Measurements from ENCODE around the gene FFAR2. TPM values are rescaled to one million over a fixed set of nuclear protein-coding genes. Genes with fewer than 3 reads are reported as not detected.
"Not testable (repeated sequence)": the region's sequence is repeated elsewhere in the genome, so short reads cannot be mapped to it uniquely, and the experiment has no call there.

FFAR2 gene
- total and polyA plus RNA-seq, 8 donors = 0.35 to 1.4 (median 0.54) TPM; not detected in 4

DNA sequence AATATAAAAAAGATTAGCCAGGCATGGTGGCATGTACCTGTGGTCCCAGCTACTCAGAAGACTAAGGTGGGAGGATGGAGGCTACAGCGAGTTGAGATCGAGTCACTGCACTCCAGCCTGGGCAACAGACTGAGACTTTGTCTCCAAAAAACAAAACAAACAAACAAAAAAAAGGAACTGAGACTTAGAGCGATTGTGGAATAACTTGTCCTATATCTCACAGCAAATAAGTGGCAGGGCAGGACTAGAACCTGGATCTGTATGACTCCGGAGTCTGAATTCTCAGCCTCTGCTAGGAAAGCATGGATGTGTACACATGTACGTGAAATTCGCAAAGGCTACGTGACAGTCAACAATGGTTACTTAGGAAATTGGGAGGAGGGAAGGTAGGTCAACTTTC is 22.1 kb downstream of the FFAR2 start:
- Histone ChIP-seq H3K27ac (no peak overlapping the region), H3K4me3 (no peak overlapping the region), H3K27me3 (no peaks in the 10 kb centered on the region), H3K4me1 (peaks cover 0 to 7% (median 6%) of the 10 kb centered on the region in 4 donors), H3K36me3 (no peaks in the 10 kb centered on the region), H3K9me3 (no peaks in the 10 kb centered on the region)
- DNase-seq = no peak
- intact Hi-C loops (cut with DNase I; ENCODE audit: low total_unique reads) = no loop called here
- TF ChIP-seq, protein P1, sequence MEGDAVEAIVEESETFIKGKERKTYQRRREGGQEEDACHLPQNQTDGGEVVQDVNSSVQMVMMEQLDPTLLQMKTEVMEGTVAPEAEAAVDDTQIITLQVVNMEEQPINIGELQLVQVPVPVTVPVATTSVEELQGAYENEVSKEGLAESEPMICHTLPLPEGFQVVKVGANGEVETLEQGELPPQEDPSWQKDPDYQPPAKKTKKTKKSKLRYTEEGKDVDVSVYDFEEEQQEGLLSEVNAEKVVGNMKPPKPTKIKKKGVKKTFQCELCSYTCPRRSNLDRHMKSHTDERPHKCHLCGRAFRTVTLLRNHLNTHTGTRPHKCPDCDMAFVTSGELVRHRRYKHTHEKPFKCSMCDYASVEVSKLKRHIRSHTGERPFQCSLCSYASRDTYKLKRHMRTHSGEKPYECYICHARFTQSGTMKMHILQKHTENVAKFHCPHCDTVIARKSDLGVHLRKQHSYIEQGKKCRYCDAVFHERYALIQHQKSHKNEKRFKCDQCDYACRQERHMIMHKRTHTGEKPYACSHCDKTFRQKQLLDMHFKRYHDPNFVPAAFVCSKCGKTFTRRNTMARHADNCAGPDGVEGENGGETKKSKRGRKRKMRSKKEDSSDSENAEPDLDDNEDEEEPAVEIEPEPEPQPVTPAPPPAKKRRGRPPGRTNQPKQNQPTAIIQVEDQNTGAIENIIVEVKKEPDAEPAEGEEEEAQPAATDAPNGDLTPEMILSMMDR (IDR thresholded peaks at IDR 0.05) = no peak
- TF ChIP-seq POLR2A (IDR thresholded peaks at IDR 0.05) (no peak), POLR2AphosphoS5 (IDR thresholded peaks at IDR 0.05) (no peak), EP300 (IDR thresholded peaks at IDR 0.05) (no peak)
- WGBS, 5 donors = 76 to 84% (median 81%) methylated on average over 7 of the region's 7 CpGs

- DNase-seq; H3K4me1 ChIP-seq; H3K27ac ChIP-seq; H3K36me3 ChIP-seq; H3K4me3 ChIP-seq; H3K27me3 ChIP-seq; H3K9me3 ChIP-seq; intact Hi-C loops (cut with DNase I; ENCODE audit: low total_unique reads): not testable (repeated sequence)
- WGBS, 5 donors = 89 to 97% (median 94%) methylated on average over 4 of the region's 4 CpGs
These were observed 23.0 kb downstream of the FFAR2 start for GRCh38 chr19:35471075-35471474.

DNA sequence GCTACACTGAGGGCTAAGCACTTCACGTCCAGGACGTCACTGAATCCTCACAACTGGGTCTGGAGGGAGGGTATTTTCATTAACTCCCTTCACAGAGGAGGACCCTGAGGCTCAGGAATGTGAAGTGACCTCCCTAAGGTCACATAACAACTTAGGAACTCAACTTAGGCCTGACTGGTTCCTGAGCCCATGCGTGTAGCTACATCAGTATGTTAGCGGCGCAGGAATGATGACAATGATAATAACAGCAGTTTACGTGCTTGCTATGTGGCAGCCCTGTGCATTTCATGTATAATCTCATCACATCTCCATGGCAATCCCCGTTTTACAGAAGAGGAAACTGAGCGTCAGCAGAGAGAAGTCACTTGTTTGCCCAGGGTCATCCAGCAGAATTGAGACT is 23.9 kb downstream of the FFAR2 start:
- no peak for DNase-seq
- TF ChIP-seq POLR2AphosphoS5 (IDR thresholded peaks at IDR 0.05) (no peak), POLR2A (IDR thresholded peaks at IDR 0.05) (no peak), EP300 (IDR thresholded peaks at IDR 0.05) (no peak)
- TF ChIP-seq, protein P1 (IDR thresholded peaks at IDR 0.05) = no peak
- Histone ChIP-seq H3K36me3 (no peaks in the 10 kb centered on the region), H3K27me3 (no peaks in the 10 kb centered on the region), H3K4me1 (peaks cover 0 to 7% (median 6%) of the 10 kb centered on the region in 4 donors), H3K9me3 (no peaks in the 10 kb centered on the region), H3K27ac (no peak overlapping the region), H3K4me3 (no peak overlapping the region)
- WGBS, 5 donors = 87 to 97% (median 88%) methylated on average over 8 of the region's 8 CpGs
- intact Hi-C loops (cut with DNase I; ENCODE audit: low total_unique reads) = no loop called here

GRCh38 chr19:35474104-35474503 is 26.0 kb downstream of the FFAR2 start:
- H3K27me3 ChIP-seq = no peaks in the 10 kb centered on the region
- intact Hi-C loops (cut with DNase I; ENCODE audit: low total_unique reads) = no loop called here
- 90 to 96% (median 95%) methylated on average over 14 of the region's 14 CpGs for WGBS, 5 donors
- DNase-seq = no peak
- TF ChIP-seq EP300 (IDR thresholded peaks at IDR 0.05) (no peak), POLR2A (IDR thresholded peaks at IDR 0.05) (no peak), POLR2AphosphoS5 (IDR thresholded peaks at IDR 0.05) (no peak)
- TF ChIP-seq, protein P1 (IDR thresholded peaks at IDR 0.05) = no peak
- no peak overlapping the region for H3K4me3 ChIP-seq
- peaks cover 0 to 7% (median 0%) of the 10 kb centered on the region in 4 donors for H3K4me1 ChIP-seq
- H3K36me3 ChIP-seq = no peaks in the 10 kb centered on the region
- H3K9me3 ChIP-seq = no peaks in the 10 kb centered on the region
- H3K27ac ChIP-seq = no peak overlapping the region

- intact Hi-C loops (cut with DNase I; ENCODE audit: low total_unique reads); H3K27me3 ChIP-seq: not testable (repeated sequence)
- 89 to 97% (median 95%) methylated on average over 7 of the region's 7 CpGs for WGBS, 5 donors
These were observed 26.5 kb downstream of the FFAR2 start for GRCh38 chr19:35474594-35474993.

More at GRCh38 chr19:35474594-35474993, 26.5 kb downstream of the FFAR2 start:
- peaks cover 0 to 11% (median 0%) of the 10 kb centered on the region in 4 donors for H3K4me1 ChIP-seq
- H3K9me3 ChIP-seq, DNase-seq, H3K36me3 ChIP-seq, H3K4me3 ChIP-seq, H3K27ac ChIP-seq: not testable (repeated sequence)
